ES-I3 (cell line): Measurements from ENCODE around the gene AATF.

ENCODE experiments used
- H3K36me3 ChIP-seq: 2 replicates; pipeline ENCODE4 v1.6.1; 2013; ENCODE audit warnings: mild to moderate bottlenecking, low read length, control low read depth, moderate library complexity; ENCODE audit not compliant: insufficient read depth
- H3K4me1 ChIP-seq: 2 replicates; pipeline ENCODE4 v1.6.1; 2013; ENCODE audit warnings: mild to moderate bottlenecking, control low read depth, low read length; ENCODE audit not compliant: insufficient read depth
- H3K9ac ChIP-seq: 2 replicates; pipeline ENCODE4 v1.6.1; 2013; ENCODE audit warnings: low read depth, mild to moderate bottlenecking, low read length, moderate library complexity
- H3K9me3 ChIP-seq: 2 replicates; pipeline ENCODE4 v1.6.1; 2013; ENCODE audit warnings: mild to moderate bottlenecking, low read length, moderate library complexity; ENCODE audit not compliant: control insufficient read depth, insufficient read depth

The AATF gene

DNA sequence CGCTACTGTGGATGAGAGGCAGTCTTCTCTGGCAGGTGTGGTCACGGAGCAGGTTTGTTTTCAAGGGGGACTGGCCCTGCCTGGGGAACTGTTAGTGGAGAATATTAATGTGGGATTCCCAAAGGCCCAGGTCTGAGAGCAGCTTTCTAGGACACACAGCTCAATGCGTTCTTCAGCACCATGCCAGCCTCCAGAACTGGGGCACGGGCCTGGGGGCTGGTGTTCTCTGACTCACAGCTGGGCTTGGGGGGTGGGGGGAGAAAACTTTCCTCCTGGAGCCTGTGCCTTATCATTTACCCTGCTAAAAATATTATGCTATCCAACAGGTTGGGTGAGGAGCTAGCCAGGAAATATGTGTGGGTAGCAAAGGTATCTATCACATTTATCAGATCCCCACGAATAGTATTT lies 24.9 kb upstream of the AATF start:
- no peaks in the 10 kb centered on the region for H3K9me3 ChIP-seq
- H3K36me3 ChIP-seq = no peaks in the 10 kb centered on the region
- no peak overlapping the region for H3K9ac ChIP-seq
- peaks cover 46% of the 10 kb centered on the region for H3K4me1 ChIP-seq

DNA sequence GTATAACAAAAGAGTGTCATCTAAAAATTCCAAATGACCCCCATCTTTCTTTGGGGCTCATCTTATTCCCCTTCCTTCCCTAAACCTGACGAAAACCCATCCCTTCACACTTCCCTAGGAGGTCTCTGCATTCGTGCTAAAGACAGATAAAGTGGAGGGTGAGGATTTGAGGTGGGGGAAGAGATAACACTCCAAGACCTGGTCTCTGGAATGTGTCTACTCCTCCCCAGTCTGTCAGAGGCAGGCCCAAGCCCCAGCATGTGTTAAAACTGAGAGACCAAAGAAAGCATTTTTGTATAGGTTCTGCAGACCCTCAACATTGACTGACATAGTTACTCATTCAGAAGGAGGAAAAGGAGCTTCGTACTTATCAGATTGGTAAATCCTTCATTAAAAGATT lies 22.5 kb upstream of the AATF start:
- H3K4me1 ChIP-seq = peaks cover 41% of the 10 kb centered on the region
- H3K36me3 ChIP-seq = no peaks in the 10 kb centered on the region
- H3K9ac ChIP-seq = no peak overlapping the region
- H3K9me3 ChIP-seq = no peaks in the 10 kb centered on the region

DNA sequence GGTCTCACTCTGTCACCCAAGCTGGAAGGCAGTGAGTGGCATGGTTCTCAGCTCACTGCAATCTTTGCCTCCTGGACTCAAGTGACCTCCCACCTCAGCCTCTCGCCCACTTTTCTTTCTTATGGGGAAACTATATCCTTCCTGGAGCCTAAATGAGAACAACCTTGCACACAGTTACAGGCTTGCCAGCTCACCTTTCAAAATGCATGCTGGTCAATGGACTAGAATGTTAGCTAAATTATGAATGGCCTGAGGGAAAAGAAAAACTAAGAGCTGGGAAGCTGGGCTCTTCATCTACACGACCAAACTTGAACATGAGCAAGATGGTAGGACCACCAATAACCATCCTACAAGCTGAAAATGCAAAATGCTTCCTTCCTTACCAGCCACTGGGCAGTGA lies 22.1 kb upstream of the AATF start:
- Histone ChIP-seq H3K36me3 (no peaks in the 10 kb centered on the region), H3K9me3 (no peaks in the 10 kb centered on the region), H3K4me1 (peaks cover 40% of the 10 kb centered on the region), H3K9ac (no peak overlapping the region)

DNA sequence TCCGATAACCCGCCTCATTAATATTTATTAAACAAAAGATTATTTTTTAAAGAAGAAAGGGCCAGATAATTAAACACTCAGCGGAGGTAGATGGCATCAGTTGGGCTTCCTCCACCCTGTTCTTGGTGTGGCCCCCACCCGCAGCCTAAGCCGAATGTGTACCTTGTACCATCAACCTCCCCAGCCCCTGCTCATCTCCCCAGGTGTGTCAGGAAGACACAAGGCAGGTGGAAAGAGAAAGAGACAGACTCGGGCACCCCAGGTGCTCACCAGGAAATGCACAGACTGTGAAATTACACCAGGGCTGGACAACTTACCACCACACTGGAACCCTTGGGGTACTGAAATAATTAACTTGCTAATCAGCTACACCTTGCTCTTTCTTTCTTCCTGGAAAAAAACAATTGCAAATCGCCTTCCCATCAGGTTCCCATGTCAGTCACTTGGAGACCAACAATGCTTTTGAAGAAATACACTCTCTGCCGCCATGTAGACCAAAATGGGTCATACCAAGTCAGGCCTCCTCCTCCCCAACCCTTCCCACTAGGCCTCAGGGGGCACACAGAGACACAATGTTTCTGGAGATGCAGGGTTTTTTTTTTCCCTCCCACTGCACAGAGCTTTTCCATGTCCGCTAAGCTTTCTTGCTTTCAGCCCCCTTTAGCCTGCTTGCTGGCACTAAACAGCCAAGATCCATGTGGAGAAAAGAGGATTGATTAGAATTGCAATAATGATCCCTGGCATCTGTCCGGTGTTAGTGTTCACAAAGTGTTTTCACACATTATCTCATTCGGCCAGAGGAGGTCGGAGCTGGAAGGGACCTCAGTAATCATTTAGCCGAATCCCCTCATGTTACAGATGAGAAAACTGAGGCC lies 20.0 kb upstream of the AATF start:
- H3K9ac ChIP-seq = no peak overlapping the region
- H3K36me3 ChIP-seq = no peaks in the 10 kb centered on the region
- H3K4me1 ChIP-seq = peaks cover 46% of the 10 kb centered on the region
- no peaks in the 10 kb centered on the region for H3K9me3 ChIP-seq

DNA sequence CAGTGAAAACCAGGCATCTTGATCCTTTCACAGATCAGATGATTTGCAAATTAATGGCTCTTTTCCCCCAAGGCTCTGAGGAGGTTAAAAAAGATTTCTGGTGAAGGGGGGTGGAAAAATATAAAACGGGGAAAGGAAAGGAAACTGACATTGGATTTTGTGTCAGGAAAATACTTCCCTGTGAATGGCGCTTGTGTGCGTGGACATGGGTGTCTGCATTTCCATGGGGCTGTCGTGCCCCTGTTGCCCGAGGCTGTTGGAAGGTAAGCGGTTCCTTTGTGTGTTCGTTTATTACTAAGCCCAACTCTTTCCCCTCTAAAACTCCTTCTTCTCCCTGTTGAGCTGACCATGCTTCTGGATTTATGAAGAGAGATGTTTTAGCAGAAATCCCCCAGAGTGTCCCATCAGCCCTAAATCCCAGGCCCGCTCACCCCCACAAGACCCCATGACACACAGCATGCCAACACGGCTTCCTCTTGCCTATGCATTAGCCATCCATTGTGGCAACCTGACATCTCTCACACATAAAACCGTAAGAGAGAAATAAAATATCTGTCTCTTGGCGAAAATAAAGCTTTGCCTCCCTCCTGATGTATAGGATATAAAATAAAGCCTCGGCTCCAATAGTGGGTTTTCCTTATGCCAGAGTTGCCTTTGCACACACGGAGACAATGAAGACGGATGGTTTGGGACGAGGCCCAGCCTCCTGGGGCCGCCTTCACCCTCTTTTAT lies 18.7 kb upstream of the AATF start:
- H3K36me3 ChIP-seq = no peaks in the 10 kb centered on the region
- H3K9ac ChIP-seq = no peak overlapping the region
- no peaks in the 10 kb centered on the region for H3K9me3 ChIP-seq
- H3K4me1 ChIP-seq = peaks cover 49% of the 10 kb centered on the region

DNA sequence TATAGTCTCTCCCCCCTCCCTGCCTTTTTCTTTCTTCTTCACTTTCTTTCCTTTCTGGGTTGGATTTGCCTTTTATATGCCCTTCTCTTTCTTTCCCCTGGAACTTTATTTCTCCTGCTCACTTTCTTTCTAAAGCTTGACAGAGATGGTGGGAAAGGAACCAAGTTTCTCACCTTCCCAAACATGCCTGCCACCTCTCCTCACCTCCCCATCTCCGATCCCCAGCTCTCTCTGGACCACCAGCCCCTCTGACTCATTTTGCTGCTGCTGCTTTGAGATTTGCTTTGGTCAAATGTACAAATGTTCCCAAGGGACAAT lies 18.2 kb upstream of the AATF start:
- no peaks in the 10 kb centered on the region for H3K9me3 ChIP-seq
- H3K36me3 ChIP-seq = no peaks in the 10 kb centered on the region
- H3K9ac ChIP-seq = no peak overlapping the region
- H3K4me1 ChIP-seq = peaks cover 49% of the 10 kb centered on the region

DNA sequence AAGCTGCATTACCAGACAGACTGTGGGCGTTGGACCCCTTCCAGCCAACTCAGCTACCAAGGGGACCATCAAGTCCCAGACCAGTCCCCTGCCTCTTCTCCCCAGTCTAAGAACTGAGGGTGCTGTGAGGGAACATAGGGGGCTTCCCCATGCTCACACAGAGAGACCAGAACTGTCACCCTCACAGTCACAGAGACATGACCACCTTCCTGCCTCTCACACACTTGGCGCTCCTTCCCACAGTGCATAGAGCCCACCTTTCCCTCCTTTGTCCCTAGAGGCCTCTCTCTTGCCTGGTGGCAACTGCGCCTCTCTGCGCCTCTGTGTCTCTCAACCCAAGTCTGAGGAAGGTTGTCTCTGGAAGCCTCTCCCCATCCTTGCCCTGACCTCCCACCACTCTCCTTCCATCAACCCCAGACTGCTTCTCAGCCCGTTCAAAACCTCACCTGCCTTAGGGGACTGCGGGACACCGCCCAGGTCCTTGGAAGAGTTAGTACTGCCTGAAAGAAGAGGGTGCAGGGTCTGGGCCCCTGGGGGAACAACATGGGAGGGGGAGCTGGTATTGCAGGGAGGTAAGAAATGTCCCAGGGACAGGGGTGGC lies 17.6 kb upstream of the AATF start:
- Histone ChIP-seq H3K36me3 (no peaks in the 10 kb centered on the region), H3K4me1 (peaks cover 49% of the 10 kb centered on the region), H3K9me3 (no peaks in the 10 kb centered on the region), H3K9ac (no peak overlapping the region)

DNA sequence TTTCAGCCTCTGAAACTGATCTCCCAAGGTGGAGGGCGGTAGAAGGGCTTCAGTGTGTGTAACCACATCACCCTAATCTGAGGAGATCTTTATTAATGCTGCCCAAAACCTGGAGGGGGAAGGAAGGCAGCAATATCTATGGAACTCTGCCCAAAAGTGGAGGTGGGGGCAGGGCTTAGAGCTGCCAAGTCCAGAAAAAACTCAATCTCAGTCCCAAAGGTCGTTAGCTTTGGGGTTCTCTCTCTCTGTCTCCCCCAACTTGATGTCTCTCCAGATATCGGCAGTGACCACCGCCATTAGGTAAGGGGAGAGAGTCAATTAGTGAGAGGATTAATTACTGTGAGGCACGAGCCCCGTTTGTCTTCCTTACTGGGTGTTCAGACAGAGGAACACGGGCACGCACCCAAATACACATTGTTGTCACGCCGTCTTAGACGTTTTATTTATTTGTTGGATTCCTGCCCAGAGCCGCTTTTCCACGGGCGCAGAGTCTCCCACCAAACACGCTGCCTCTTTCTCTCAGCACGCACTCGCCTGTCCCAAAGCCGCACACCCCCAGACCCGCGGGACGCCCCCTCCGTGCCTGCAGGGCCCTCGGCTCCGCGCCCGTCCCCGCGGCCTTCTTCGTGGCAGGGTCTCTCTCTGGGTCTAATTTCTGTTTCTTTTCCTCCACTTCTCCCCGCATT lies 16.9 kb upstream of the AATF start:
- H3K9me3 ChIP-seq = no peaks in the 10 kb centered on the region
- no peaks in the 10 kb centered on the region for H3K36me3 ChIP-seq
- H3K9ac ChIP-seq = peak overlapping the region; percentile 22; the same call in 1 of the 2 replicates
- peaks cover 49% of the 10 kb centered on the region for H3K4me1 ChIP-seq

DNA sequence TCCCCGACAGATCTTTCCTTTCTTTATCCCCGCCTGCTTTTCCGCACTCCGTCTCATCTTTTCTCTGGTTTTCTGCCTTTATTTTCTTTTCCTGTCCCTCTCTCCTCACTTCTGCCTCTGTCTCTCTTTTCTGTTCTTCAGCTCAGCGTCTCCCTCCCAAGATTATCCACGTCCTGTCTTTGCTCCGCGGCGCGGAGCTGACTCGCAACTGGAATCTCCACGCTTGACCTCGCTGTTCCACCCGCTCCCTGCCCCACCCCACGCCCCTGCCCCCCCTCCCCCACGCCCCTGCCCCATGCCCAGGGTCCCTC lies 16.4 kb upstream of the AATF start:
- no peaks in the 10 kb centered on the region for H3K36me3 ChIP-seq
- peaks cover 49% of the 10 kb centered on the region for H3K4me1 ChIP-seq
- H3K9ac ChIP-seq = peak overlapping the region; percentile 22; the same call in 1 of the 2 replicates
- no peaks in the 10 kb centered on the region for H3K9me3 ChIP-seq

DNA sequence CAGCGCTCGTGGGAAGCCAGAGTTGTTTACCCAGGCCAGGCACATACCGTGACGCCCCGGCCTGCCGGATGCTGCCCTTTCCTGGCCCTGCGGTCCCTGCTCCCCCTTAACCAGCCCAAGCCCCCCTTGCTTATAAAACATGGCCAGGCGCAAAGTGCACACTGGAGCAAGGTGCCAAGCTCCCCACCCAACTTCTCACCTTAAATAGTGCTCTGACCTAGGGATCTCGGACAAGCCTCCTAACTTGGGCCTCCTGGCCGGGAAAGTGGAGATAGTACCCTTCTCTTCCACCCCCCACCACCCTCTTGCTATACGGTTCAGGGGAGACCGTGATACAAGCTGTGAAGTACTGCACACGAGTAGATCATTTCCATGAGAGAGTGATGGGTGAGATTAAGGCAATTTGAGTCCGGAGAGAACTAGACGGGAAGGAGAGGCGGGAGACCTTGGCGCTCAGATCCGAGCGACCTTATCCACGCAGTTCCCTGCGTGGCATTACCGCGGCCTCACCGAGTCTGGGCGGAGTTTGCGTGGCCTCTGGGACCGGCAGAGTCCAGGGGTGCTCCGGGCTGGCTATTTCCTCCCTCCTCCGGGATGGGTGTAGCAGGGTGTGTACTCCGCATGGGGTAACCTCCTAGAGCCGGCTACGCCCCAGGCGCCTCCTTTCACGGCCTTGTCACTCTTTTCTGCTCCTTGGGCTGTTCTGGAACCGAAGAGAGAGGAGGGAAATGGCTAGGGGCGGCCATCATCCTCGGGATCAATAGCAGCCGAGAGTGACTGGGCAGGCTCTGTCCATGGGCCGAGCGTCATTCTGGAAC lies 15.9 kb upstream of the AATF start:
- peak overlapping the region; percentile 23; the same call in 1 of the 2 replicates for H3K9ac ChIP-seq
- no peaks in the 10 kb centered on the region for H3K36me3 ChIP-seq
- peaks cover 44% of the 10 kb centered on the region for H3K4me1 ChIP-seq
- H3K9me3 ChIP-seq = no peaks in the 10 kb centered on the region

DNA sequence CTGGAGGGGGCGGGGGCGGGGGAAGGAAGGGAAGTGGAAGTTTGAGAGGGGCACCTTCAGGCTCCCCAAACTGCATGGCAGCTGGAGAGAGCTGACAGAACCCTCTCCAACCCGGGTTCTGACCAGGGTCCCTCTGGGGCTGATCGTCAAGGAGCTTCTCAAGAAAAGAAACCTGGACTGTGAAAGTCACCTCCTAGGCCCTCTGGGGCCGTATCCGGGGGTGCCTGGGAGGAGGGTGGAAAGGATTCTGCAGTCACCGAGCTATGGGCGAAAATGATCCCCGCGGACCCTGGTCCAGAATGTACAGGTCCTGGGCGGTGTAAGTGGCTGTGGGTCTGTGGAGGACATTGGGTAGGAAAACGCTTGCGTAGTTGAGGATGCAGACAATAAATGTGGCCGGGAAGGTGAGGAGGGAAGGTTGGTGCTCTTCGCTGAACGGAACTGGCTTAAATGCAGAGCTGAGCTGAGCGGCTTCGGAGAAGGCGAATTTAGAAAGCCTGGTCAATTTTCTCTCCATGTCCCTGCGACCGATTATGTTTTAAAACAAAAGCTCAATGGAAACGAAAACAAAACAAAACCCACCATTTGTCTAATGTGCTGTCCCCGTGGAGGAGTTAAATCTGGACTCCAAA lies 15.1 kb upstream of the AATF start:
- no peaks in the 10 kb centered on the region for H3K9me3 ChIP-seq
- no peaks in the 10 kb centered on the region for H3K36me3 ChIP-seq
- peaks cover 37% of the 10 kb centered on the region for H3K4me1 ChIP-seq
- peak overlapping the region; percentile 64; the same call in 1 of the 2 replicates for H3K9ac ChIP-seq

DNA sequence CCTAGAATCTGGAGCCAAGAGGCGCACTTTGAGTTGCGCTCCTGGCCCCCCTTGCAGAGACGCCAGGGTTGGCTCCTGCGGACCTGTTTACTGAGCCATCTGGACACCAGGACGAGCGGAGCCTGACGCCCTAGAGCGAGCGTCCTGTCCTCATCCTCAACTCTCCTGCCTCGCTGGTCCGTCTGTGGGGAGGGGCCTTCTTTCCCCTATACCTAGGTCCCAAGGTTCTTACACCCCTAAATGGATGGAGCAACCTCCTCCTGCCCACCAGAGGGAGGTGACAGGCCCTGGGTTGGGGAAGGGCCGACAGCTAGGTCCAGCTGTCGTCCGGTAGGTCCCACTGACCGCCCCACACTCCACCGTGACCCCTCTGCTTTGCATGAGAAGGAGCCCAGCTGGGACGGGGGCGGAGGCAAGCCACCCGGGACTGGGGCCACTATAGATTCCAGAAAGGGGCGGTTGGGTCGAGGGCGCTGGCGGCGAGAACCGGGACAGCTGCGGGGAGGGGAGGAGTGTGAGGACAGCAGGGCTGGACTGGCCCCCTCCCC lies 14.5 kb upstream of the AATF start:
- peaks cover 34% of the 10 kb centered on the region for H3K4me1 ChIP-seq

More for the DNA sequence above, 14.5 kb upstream of the AATF start:
- no peaks in the 10 kb centered on the region for H3K9me3 ChIP-seq
- peak overlapping the region; percentile 64; the same call in 1 of the 2 replicates for H3K9ac ChIP-seq
- no peaks in the 10 kb centered on the region for H3K36me3 ChIP-seq
